GM12864 (cell line): Measurements from ENCODE around the gene VPS26A.

Experiments
- DNase-seq: peaks from one replicate; pipeline ENCODE4 v3.0.0-alpha.2; 2011; ENCODE audit warnings: low read depth
- H3K4me3 ChIP-seq: 2 replicates; pipeline ENCODE4 v1.5.1; 2011; ENCODE audit warnings: mild to moderate bottlenecking, low read depth, low read length, control low read depth
- CTCF ChIP-seq: IDR thresholded peaks from 2 replicates; pipeline ENCODE4 v1.5.1; 2011; ENCODE audit warnings: low read depth, mild to moderate bottlenecking, moderate library complexity, low read length, control low read depth, inconsistent platforms; ENCODE audit errors: missing control alignments

Gene VPS26A

DNA sequence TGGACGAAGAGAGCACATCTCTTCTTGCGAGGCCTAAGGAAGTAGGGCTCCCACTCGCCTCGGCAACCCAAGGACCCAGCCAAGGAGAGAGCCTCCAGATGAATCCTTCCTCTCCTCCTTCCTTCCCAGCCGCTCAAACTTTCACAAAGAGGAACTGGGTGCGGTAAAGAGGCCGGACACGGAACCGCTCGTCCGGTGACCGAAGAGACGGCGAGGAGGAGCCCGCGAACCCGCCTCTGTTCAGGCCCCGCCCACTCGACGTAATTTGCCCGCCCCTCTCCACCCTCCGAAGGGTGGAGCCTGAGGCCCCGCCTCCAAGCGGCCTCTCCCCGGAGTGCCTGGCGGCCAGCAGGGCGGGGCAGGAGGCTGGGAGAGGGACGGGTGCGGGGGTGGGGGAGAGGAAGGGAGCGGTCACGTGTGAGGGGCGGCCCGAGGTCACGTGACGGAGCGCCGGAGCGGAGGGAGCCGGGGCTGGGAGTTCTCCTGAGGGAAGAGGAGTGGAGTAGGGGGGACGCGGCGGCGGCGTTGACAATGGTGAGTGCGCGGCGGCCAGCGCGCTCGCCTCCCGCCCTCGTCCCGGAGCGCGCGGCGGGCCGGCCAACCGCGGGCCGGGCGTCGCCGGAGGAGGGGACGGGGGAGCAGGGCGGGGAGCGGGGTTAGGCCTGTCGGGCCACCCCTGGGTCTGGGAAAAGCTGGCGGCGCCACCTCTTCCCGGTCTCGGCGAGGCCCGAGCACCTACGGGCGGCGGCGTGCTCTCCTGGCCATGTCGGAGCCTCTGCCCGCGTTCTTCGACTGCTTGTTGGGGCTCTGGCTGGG lies at the start of gene VPS26A:
Gene VPS26A (plus strand): TSS at position 432 of the 816 bp plus-strand sequence. CDS start 100 bp downstream, at position 532.
- peak; percentile 61 for TF ChIP-seq CTCF

GRCh38 chr10:69074532-69074931 lies 49.4 kb upstream of the VPS26A start:
- no peak for DNase-seq
- no peak for TF ChIP-seq CTCF
- H3K4me3 ChIP-seq: no peak overlapping the region

More for the DNA sequence above, at the start of gene VPS26A:
- DNase-seq: peak; percentile 86
- peak within 1 kb of the TSS; percentile 91 for H3K4me3 ChIP-seq

- TF ChIP-seq CTCF: no peak
- no peak overlapping the region for H3K4me3 ChIP-seq
- DNase-seq: no peak
Observed at GRCh38 chr10:69075431-69075830, 48.5 kb upstream of the VPS26A start.

DNA sequence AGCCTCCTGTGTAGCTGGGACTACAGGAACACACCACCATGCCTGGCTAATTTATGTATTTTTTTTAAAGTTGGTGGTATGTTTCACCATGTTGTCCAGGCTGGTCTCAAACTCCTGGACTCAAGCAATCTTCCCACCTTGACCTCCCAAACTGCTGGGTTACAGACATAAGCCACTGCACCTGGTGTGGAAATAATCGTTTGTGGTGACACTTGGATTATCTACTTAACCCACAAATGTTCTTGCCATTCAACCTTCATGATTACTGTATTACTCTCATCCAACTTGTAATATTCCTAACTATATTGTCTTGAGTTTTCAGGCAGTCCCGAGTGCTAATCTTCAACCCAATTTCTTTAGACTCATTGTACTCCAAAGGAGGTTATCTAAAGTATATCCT lies 45.7 kb upstream of the VPS26A start:
- TF ChIP-seq CTCF: no peak
- no peak overlapping the region for H3K4me3 ChIP-seq
- no peak for DNase-seq

GRCh38 chr10:69080226-69080625 lies 43.8 kb upstream of the VPS26A start:
- H3K4me3 ChIP-seq: no peak overlapping the region
- no peak for TF ChIP-seq CTCF
- no peak for DNase-seq

DNA sequence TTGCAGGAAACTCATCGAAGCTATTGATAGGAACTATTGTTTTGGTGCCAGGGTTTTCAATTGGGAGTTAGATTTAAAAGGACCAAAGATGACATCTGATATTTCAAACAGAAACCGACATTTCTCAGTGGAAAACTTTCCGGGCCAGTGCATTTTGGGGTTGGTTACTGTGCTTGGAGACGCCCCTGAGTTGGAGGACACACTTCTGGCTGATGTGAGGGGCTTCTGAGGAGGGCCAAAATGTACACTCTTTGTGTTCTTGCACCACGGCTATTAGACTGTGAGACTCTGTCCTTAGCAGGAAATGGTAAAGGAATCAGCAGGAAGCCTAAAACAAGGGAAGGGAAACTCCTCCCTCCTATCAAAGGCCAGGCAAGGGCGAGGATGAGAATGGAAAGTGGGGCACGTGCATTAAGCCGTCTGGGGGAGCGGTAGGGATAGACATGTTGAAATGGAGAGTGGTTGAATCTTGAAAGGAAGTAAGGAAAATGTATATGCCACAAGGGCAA lies 37.9 kb upstream of the VPS26A start:
- H3K4me3 ChIP-seq: no peak overlapping the region
- TF ChIP-seq CTCF: no peak
- no peak for DNase-seq
